NCI-H128 (cell line): ENCODE measurements around the gene SSU72.
A peak's percentile ranks its signal among the peaks of the same experiment; 100 is the strongest.

Source experiments
- DNase-seq: peaks from one replicate; lab custom pipeline; 2025; ENCODE audit not compliant: unreplicated experiment; lab: John Stamatoyannopoulos, UW

Gene SSU72

GRCh38 chr1:1612104-1612400, 37.4 kb upstream of the SSU72 start:
- no peak for DNase-seq

GRCh38 chr1:1610796-1611195, 36.1 kb upstream of the SSU72 start:
- DNase-seq: no peak

- DNase-seq: no peak
These were observed 35.3 kb upstream of the SSU72 start for GRCh38 chr1:1609822-1610485.

GRCh38 chr1:1606232-1606631, 31.6 kb upstream of the SSU72 start:
- no peak for DNase-seq

GRCh38 chr1:1605724-1606123, 31.1 kb upstream of the SSU72 start:
- DNase-seq: no peak

GRCh38 chr1:1605034-1605591, 30.4 kb upstream of the SSU72 start:
- DNase-seq: no peak

- no peak for DNase-seq
These were observed 29.8 kb upstream of the SSU72 start for GRCh38 chr1:1604374-1605033.

- DNase-seq: no peak
These were observed 29.2 kb upstream of the SSU72 start for GRCh38 chr1:1603671-1604373.

- DNase-seq: no peak
These were observed 28.4 kb upstream of the SSU72 start for GRCh38 chr1:1602968-1603506.

GRCh38 chr1:1602304-1602967, 27.8 kb upstream of the SSU72 start:
- no peak for DNase-seq

GRCh38 chr1:1601564-1602303, 27.1 kb upstream of the SSU72 start:
- no peak for DNase-seq

- DNase-seq: no peak
These were observed 26.3 kb upstream of the SSU72 start for GRCh38 chr1:1600861-1601563.

- no peak for DNase-seq
These were observed 25.5 kb upstream of the SSU72 start, which contains the start of gene FNDC10 for GRCh38 chr1:1599935-1600860. Gene FNDC10, minus strand, starts transcription at chr1:1600135. Its CDS starts 120 bp downstream, at chr1:1600015.

- DNase-seq: peak; percentile 14
These were observed 24.6 kb upstream of the SSU72 start for GRCh38 chr1:1599030-1599934.

GRCh38 chr1:1598720-1599029, 24.0 kb upstream of the SSU72 start:
- no peak for DNase-seq

GRCh38 chr1:1598051-1598719, 23.5 kb upstream of the SSU72 start:
- DNase-seq: no peak

GRCh38 chr1:1597275-1597930, 22.7 kb upstream of the SSU72 start:
- no peak for DNase-seq
